Endothelial cell of umbilical vein (primary cell): ENCODE data around the gene CSMD2.

ENCODE experiments used
- EZH2 ChIP-seq: IDR thresholded peaks from 2 replicates; pipeline ENCODE4 v1.6.1; 2012; ENCODE audit warnings: borderline replicate concordance, low read depth, mild to moderate bottlenecking, moderate library complexity, low read length, inconsistent platforms; ENCODE audit not compliant: severe bottlenecking
- MAX ChIP-seq: IDR thresholded peaks from 2 replicates; pipeline ENCODE4 v1.6.1; 2011; ENCODE audit not compliant: insufficient read depth, insufficient read length
- MYC ChIP-seq: IDR thresholded peaks from one replicate; pipeline ENCODE4 v1.6.1; 2011; ENCODE audit warnings: mild to moderate bottlenecking, low read depth, low read length
- POLR2A ChIP-seq: IDR thresholded peaks from 2 replicates; pipeline ENCODE4 v1.6.1; 2012; ENCODE audit warnings: low read depth, mild to moderate bottlenecking, control low read depth, low read length
- POLR2AphosphoS5 ChIP-seq: IDR thresholded peaks from 2 replicates; pipeline ENCODE4 v1.6.1; 2012; ENCODE audit warnings: low read depth, mild to moderate bottlenecking, control low read depth, low read length, moderate library complexity; ENCODE audit not compliant: insufficient read depth
- TF ChIP-seq, protein P1 (sequence below), 2 donors: IDR thresholded peaks; 1 replicate in 1 of 2; 2 replicates in 1 of 2; pipeline ENCODE4 v1.5.1; 2011; ENCODE audit warnings: low read length in 2 of 2, mild to moderate bottlenecking in 2 of 2, moderate library complexity in 2 of 2, control low read depth in 1 of 2, inconsistent platforms in 1 of 2, low read depth in 1 of 2; ENCODE audit not compliant: insufficient read depth in 1 of 2; ENCODE audit errors: extremely low read depth in 1 of 2

DNA sequence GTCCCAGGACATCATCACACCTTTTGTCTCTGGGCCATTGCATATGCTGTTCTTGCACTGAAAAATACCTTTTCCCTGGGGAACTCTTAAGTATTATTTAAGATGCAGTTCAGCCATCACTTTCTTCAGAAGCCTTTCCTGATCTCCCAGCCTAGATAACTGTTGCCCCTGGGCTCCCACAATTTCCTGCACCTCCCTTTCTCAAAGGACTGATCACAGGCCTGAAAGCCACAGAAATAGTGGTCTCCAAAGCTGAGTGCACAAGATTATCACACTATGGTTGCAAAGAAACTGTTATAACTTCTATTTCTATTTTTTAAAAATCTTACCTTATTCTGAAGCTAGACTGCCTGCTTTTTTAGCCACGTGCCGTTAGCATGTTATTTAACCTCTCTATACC, 695.3 kb downstream of the CSMD2 start:
- TF ChIP-seq, protein P1, sequence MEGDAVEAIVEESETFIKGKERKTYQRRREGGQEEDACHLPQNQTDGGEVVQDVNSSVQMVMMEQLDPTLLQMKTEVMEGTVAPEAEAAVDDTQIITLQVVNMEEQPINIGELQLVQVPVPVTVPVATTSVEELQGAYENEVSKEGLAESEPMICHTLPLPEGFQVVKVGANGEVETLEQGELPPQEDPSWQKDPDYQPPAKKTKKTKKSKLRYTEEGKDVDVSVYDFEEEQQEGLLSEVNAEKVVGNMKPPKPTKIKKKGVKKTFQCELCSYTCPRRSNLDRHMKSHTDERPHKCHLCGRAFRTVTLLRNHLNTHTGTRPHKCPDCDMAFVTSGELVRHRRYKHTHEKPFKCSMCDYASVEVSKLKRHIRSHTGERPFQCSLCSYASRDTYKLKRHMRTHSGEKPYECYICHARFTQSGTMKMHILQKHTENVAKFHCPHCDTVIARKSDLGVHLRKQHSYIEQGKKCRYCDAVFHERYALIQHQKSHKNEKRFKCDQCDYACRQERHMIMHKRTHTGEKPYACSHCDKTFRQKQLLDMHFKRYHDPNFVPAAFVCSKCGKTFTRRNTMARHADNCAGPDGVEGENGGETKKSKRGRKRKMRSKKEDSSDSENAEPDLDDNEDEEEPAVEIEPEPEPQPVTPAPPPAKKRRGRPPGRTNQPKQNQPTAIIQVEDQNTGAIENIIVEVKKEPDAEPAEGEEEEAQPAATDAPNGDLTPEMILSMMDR (IDR thresholded peaks at IDR 0.05; ENCODE audit: extremely low read depth in 1 of 2, insufficient read depth in 1 of 2, low read depth in 1 of 2, low read length in 2 of 2) = no peak
- TF ChIP-seq EZH2 (no peak), POLR2A (no peak), MAX (no peak), POLR2AphosphoS5 (no peak), MYC (no peak)
